Endodermal cell (in vitro differentiated cells): ENCODE data around the gene TTC7B. TPM values are rescaled to one million over a fixed set of nuclear protein-coding genes. Genes with fewer than 3 reads are reported as not detected.

Experiments used
- DNase-seq: peaks from one replicate; pipeline ENCODE4 v3.0.0-alpha.2; 2017
- H3K27ac ChIP-seq: 2 replicates; pipeline ENCODE4 v1.5.1; 2013; ENCODE audit warnings: mild to moderate bottlenecking, low read depth, low read length, moderate library complexity
- H3K27me3 ChIP-seq: 2 replicates; pipeline ENCODE4 v1.6.1; 2013; ENCODE audit warnings: mild to moderate bottlenecking, low read length, moderate library complexity; ENCODE audit not compliant: insufficient read depth, control insufficient read depth, poor library complexity, severe bottlenecking
- H3K36me3 ChIP-seq: 2 replicates; pipeline ENCODE4 v1.7.0; 2013; ENCODE audit warnings: mild to moderate bottlenecking, low read length, moderate library complexity; ENCODE audit not compliant: control insufficient read depth, insufficient read depth
- H3K4me1 ChIP-seq: one replicate; pipeline ENCODE4 v1.7.0; 2013; ENCODE audit warnings: low read length; ENCODE audit not compliant: control insufficient read depth, insufficient read depth
- H3K4me3 ChIP-seq: 2 replicates; pipeline ENCODE4 v1.5.1; 2013; ENCODE audit warnings: mild to moderate bottlenecking, low read length, moderate library complexity
- H3K9ac ChIP-seq: 2 replicates; pipeline ENCODE4 v1.6.1; 2013; ENCODE audit warnings: mild to moderate bottlenecking, low read length, moderate library complexity; ENCODE audit not compliant: poor library complexity, severe bottlenecking; ENCODE audit errors: extremely low read depth
- H3K9me3 ChIP-seq: 2 replicates; pipeline ENCODE4 v1.6.1; 2013; ENCODE audit warnings: mild to moderate bottlenecking, low read length, moderate library complexity; ENCODE audit not compliant: control insufficient read depth
- H3K27ac Mint-ChIP-seq: 2 replicates; pipeline ENCODE4 v1.8.0; 2020; ENCODE audit warnings: mixed read lengths
- H3K27me3 Mint-ChIP-seq: 2 replicates; pipeline ENCODE4 v1.8.0; 2021; ENCODE audit warnings: mild to moderate bottlenecking, mixed read lengths; ENCODE audit not compliant: insufficient read depth
- H3K36me3 Mint-ChIP-seq: 2 replicates; pipeline ENCODE4 v1.8.0; 2020; ENCODE audit warnings: low read depth, mixed read lengths
- H3K4me1 Mint-ChIP-seq: 2 replicates; pipeline ENCODE4 v1.8.0; 2020; ENCODE audit warnings: mixed read lengths
- H3K4me3 Mint-ChIP-seq: 2 replicates; pipeline ENCODE4 v1.8.0; 2020; ENCODE audit warnings: mild to moderate bottlenecking, moderate library complexity, mixed read lengths
- H3K9me3 Mint-ChIP-seq: 2 replicates; pipeline ENCODE4 v1.8.0; 2020; ENCODE audit warnings: mild to moderate bottlenecking, mixed read lengths
- WGBS, 2 experiments: methylation state at CpG; one replicate each; pipeline versions ENCODE4 v1.1.5 to v1.1.7; 2013; ENCODE audit warnings: missing lambda C conversion rate in 2 of 2, mixed read lengths in 1 of 2; ENCODE audit not compliant: insufficient coverage in 1 of 2, insufficient read length in 1 of 2; 5-methylcytosine and 5-hydroxymethylcytosine counted together
- total RNA-seq, 2 donors: library from RNA; stranded (reverse); fragmentation: NEBNext Ultra II Directional in 1 of 2; extraction: Animal tissue kit (Norgen Biotek cat#: 25700) in 1 of 2; gene quantifications; 2 replicates in 1 of 2; 3 replicates in 1 of 2; pipeline ENCODE4 v1.2.1, GENCODE V29; 2021
- TF ChIP-seq, protein P1 (sequence below): fragments of 200-600 bp; sonication (generic); conservative IDR thresholded peaks from 2 replicates; pipeline ENCODE4 v1.5.0; 2021; ENCODE audit warnings: antibody characterized with exemption, mild to moderate bottlenecking

The TTC7B gene
- total RNA-seq, 2 donors from 2014 or later = 51.3 to 62.6 TPM

DNA sequence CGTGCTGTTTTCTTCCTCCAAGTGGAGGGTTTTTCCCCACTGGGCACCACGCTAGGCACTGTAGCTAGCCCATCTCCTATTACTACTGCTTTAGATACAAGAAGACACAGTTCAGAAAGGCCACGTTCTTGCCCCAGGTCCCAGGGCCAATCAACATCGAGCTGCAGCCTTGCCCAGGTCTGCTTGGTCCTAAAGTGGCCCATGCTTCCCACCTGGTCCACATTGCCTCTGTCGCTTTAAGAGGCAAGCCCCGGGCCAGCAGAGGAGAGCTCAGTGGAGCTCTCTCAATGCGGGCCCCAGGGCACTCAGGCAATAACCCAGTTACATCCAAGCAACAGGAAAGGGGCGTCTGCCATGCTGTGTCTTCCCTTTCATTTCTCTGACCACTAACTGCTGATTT is 271.3 kb downstream of the TTC7B start:
- Histone ChIP-seq H3K4me3 (no peak overlapping the region), H3K36me3 (no peaks in the 10 kb centered on the region), H3K9me3 (no peaks in the 10 kb centered on the region), H3K27ac (no peak overlapping the region), H3K9ac (no peak overlapping the region), H3K4me1 (peaks cover 4% of the 10 kb centered on the region), H3K27me3 (no peaks in the 10 kb centered on the region)
- H3K27ac Mint-ChIP-seq = no peak overlapping the region
- H3K9me3 Mint-ChIP-seq = peaks cover 2% of the 10 kb centered on the region
- H3K27me3 Mint-ChIP-seq = no peaks in the 10 kb centered on the region
- TF ChIP-seq, protein P1, sequence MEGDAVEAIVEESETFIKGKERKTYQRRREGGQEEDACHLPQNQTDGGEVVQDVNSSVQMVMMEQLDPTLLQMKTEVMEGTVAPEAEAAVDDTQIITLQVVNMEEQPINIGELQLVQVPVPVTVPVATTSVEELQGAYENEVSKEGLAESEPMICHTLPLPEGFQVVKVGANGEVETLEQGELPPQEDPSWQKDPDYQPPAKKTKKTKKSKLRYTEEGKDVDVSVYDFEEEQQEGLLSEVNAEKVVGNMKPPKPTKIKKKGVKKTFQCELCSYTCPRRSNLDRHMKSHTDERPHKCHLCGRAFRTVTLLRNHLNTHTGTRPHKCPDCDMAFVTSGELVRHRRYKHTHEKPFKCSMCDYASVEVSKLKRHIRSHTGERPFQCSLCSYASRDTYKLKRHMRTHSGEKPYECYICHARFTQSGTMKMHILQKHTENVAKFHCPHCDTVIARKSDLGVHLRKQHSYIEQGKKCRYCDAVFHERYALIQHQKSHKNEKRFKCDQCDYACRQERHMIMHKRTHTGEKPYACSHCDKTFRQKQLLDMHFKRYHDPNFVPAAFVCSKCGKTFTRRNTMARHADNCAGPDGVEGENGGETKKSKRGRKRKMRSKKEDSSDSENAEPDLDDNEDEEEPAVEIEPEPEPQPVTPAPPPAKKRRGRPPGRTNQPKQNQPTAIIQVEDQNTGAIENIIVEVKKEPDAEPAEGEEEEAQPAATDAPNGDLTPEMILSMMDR = no peak
- WGBS, 2 experiments = 80 to 93% methylated on average over 6 to 8 of the region's 8 CpGs
- H3K36me3 Mint-ChIP-seq = peaks cover 7% of the 10 kb centered on the region
- H3K4me3 Mint-ChIP-seq = no peak overlapping the region
- no peak for DNase-seq
- H3K4me1 Mint-ChIP-seq = peaks cover 12% of the 10 kb centered on the region

GRCh38 chr14:90544566-90544965 is 271.7 kb downstream of the TTC7B start:
- H3K27ac Mint-ChIP-seq = no peak overlapping the region
- WGBS, 2 experiments = 90 to 100% methylated on average over 3 to 9 of the region's 9 CpGs

GRCh38 chr14:90543876-90544275 is 272.4 kb downstream of the TTC7B start:
- Histone ChIP-seq H3K36me3 (no peaks in the 10 kb centered on the region), H3K4me3 (no peak overlapping the region), H3K4me1 (no peaks in the 10 kb centered on the region), H3K27ac (no peak overlapping the region), H3K9ac (no peak overlapping the region), H3K27me3 (no peaks in the 10 kb centered on the region), H3K9me3 (no peaks in the 10 kb centered on the region)
- TF ChIP-seq, protein P1 = no peak
- DNase-seq = no peak
- Mint-ChIP-seq H3K36me3 (peaks cover 7% of the 10 kb centered on the region), H3K27me3 (no peaks in the 10 kb centered on the region), H3K9me3 (no peaks in the 10 kb centered on the region), H3K4me1 (peaks cover 5% of the 10 kb centered on the region), H3K4me3 (no peak overlapping the region), H3K27ac (no peak overlapping the region)
- 88 to 100% methylated on average over 5 to 6 of the region's 6 CpGs for WGBS, 2 experiments

More at GRCh38 chr14:90544566-90544965, 271.7 kb downstream of the TTC7B start:
- H3K9ac ChIP-seq = no peak overlapping the region
- peaks cover 1% of the 10 kb centered on the region for H3K4me1 ChIP-seq
- no peaks in the 10 kb centered on the region for H3K9me3 Mint-ChIP-seq
- DNase-seq = no peak
- H3K36me3 Mint-ChIP-seq = peaks cover 7% of the 10 kb centered on the region
- H3K27ac ChIP-seq = no peak overlapping the region
- no peaks in the 10 kb centered on the region for H3K27me3 ChIP-seq
- no peaks in the 10 kb centered on the region for H3K27me3 Mint-ChIP-seq
- no peaks in the 10 kb centered on the region for H3K36me3 ChIP-seq
- H3K9me3 ChIP-seq = no peaks in the 10 kb centered on the region
- peaks cover 8% of the 10 kb centered on the region for H3K4me1 Mint-ChIP-seq
- no peak overlapping the region for H3K4me3 ChIP-seq
- TF ChIP-seq, protein P1 = no peak
- no peak overlapping the region for H3K4me3 Mint-ChIP-seq
